Measurements from ENCODE around the gene ACACB. TPM values are rescaled to one million over a fixed set of nuclear protein-coding genes. Genes with fewer than 3 reads are reported as not detected.

Gene ACACB
- total and polyA plus RNA-seq, 2 donors (not counting 3 experiments of a cell fraction or from before 2014, with no cell fraction given): 1.3 to 5.7 TPM

- Histone ChIP-seq H3K4me1 (ENCODE audit: control insufficient read depth, extremely low read depth, insufficient read depth, low read length) (no peaks in the 10 kb centered on the region), H3K79me2 (ENCODE audit: control insufficient read depth, insufficient read depth, low read length) (no peaks in the 10 kb centered on the region), H3K9ac (replicated peaks; ENCODE audit: extremely low read depth, insufficient read depth, low read length) (no peak overlapping the region), H3K4me2 (ENCODE audit: insufficient read depth, low read length) (no peak overlapping the region), H3K9me1 (replicated peaks; ENCODE audit: control insufficient read depth, extremely low read depth, insufficient read depth, low read length) (no peaks in the 10 kb centered on the region), H2AFZ (ENCODE audit: low read depth, low read length) (no peak overlapping the region), H3K27ac (ENCODE audit: insufficient read depth, low read depth, low read length) (no peak overlapping the region), H4K20me1 (replicated peaks; ENCODE audit: control insufficient read depth, extremely low read depth, insufficient read depth, low read length) (no peaks in the 10 kb centered on the region), H3K4me3 (replicated peaks in 1 of 3; ENCODE audit: insufficient read depth in 1 of 3, low read depth in 1 of 3, low read length in 3 of 3) (no peak overlapping the region), H3K27me3 (ENCODE audit: control insufficient read depth in 2 of 2, insufficient read depth in 2 of 2, low read length in 2 of 2) (no peaks in the 10 kb centered on the region), H3K36me3 (ENCODE audit: control insufficient read depth in 2 of 2, extremely low read depth in 1 of 2, insufficient read depth in 2 of 2, low read length in 2 of 2) (no peaks in the 10 kb centered on the region), H3K9me3 (replicated peaks; ENCODE audit: control insufficient read depth, insufficient read depth, low read length) (no peaks in the 10 kb centered on the region)
- FAIRE-seq (no peak), DNase-seq (ENCODE audit: low read depth, low spot score) (no peak)
- intact Hi-C loops (cut with micrococcal nuclease) (no loop called here), dilution Hi-C loops (cut with MboI; ENCODE audit: extremely low pct_ligation_motif_present, low sequenced_read_pairs) (no loop called here)
- ChIA-PET POLR2A (no interaction called here), CTCF (interaction anchor here (2.0 kb wide), 1 partner anchor 255 kb away, joined by 5 read pairs; no protein-coding TSS in a partner anchor)
- no peak for TF ChIP-seq EZH2 (IDR thresholded peaks at IDR 0.05; ENCODE audit: borderline replicate concordance, low read depth, low read length, severe bottlenecking)
- TF ChIP-seq MYC (IDR thresholded peaks at IDR 0.05; ENCODE audit: low read depth, low read length): no peak
- TF ChIP-seq POLR2A (IDR thresholded peaks at IDR 0.05; ENCODE audit: low read depth, low read length): no peak
- TF ChIP-seq CTCF (IDR thresholded peaks at IDR 0.05; ENCODE audit: extremely low read depth in 1 of 2, insufficient read depth in 1 of 2, low read depth in 1 of 2, low read length in 2 of 2): no peak
- TF ChIP-seq POLR2AphosphoS5 (IDR thresholded peaks at IDR 0.05; ENCODE audit: insufficient read depth, low read depth, low read length): no peak
- TF ChIP-seq JUN (IDR thresholded peaks at IDR 0.05; ENCODE audit: borderline replicate concordance, insufficient read depth, insufficient read length, low read depth): no peak
- TF ChIP-seq, protein P1, sequence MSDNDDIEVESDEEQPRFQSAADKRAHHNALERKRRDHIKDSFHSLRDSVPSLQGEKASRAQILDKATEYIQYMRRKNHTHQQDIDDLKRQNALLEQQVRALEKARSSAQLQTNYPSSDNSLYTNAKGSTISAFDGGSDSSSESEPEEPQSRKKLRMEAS (IDR thresholded peaks at IDR 0.05; ENCODE audit: insufficient read depth, insufficient read length): no peak
- TF ChIP-seq GATA2 (IDR thresholded peaks at IDR 0.05; ENCODE audit: insufficient read depth, insufficient read length, low read depth, low read length): no peak
- TF ChIP-seq FOS (IDR thresholded peaks at IDR 0.05; ENCODE audit: borderline replicate concordance, insufficient read depth, low read length): no peak
- no TSS peak for BruUV-seq (replicated peaks)
These were observed 14.1 kb downstream of the ACACB start for GRCh38 chr12:109130297-109131153.

Data from endothelial cell of umbilical vein (primary cell).